ENCODE data around the gene FTCD. TPM values are rescaled to one million over a fixed set of nuclear protein-coding genes. Genes with fewer than 3 reads are reported as not detected.

The FTCD gene
- total and polyA plus RNA-seq, 2 experiments from 2014 or later, result not detected

GRCh38 chr21:46156678-46157077, 1.3 kb upstream of the FTCD start:
- TF ChIP-seq EZH2phosphoT487 (IDR thresholded peaks at IDR 0.05; ENCODE audit: insufficient read depth, low read depth) (no peak), EZH2 (IDR thresholded peaks at IDR 0.05; ENCODE audit: insufficient read depth, poor library complexity, severe bottlenecking) (no peak)
- WGBS, 2 experiments (ENCODE audit: low coverage in 1 of 2, low lambda C conversion rate in 2 of 2, missing lambda C conversion rate in 2 of 2), result 84 to 85% methylated on average over 10 of the region's 10 CpGs
- no peaks in the 10 kb centered on the region for H3K36me3 ChIP-seq (ENCODE audit: low read depth)
- H4K20me1 ChIP-seq (ENCODE audit: insufficient read depth), result no peaks in the 10 kb centered on the region
- H3K27ac ChIP-seq, result no peak overlapping the region
- H3K9me2 ChIP-seq (ENCODE audit: insufficient read depth), result no peaks in the 10 kb centered on the region
- no peaks in the 10 kb centered on the region for H3K4me1 ChIP-seq (ENCODE audit: insufficient read depth)
- in situ Hi-C loops (cut with MboI), result no loop called here
- no peaks in the 10 kb centered on the region for H3F3A ChIP-seq (ENCODE audit: insufficient read depth)
- H3K9ac ChIP-seq, result no peak overlapping the region
- H3K4me3 ChIP-seq, result no peak overlapping the region
- H3K79me2 ChIP-seq (ENCODE audit: insufficient read depth), result no peaks in the 10 kb centered on the region
- no peaks in the 10 kb centered on the region for H3K9me3 ChIP-seq (ENCODE audit: low read depth)
- DNase-seq, result no peak
- H2AFZ ChIP-seq, result no peak overlapping the region
- H3K27me3 ChIP-seq (replicated peaks; ENCODE audit: insufficient read depth), result no peaks in the 10 kb centered on the region
- H3K4me2 ChIP-seq (ENCODE audit: unreplicated experiment), result no peak overlapping the region

GRCh38 chr21:46156378-46156645, 933 bp upstream of the FTCD start:
- H3K27ac ChIP-seq, result no peak overlapping the region
- WGBS, 2 experiments (ENCODE audit: low coverage in 1 of 2, low lambda C conversion rate in 2 of 2, missing lambda C conversion rate in 2 of 2), result 97 to 99% methylated on average over 7 of the region's 7 CpGs
- no peak overlapping the region for H3K4me3 ChIP-seq
- in situ Hi-C loops (cut with MboI), result no loop called here
- no peaks in the 10 kb centered on the region for H3K27me3 ChIP-seq (replicated peaks; ENCODE audit: insufficient read depth)
- DNase-seq, result no peak
- H3K9me2 ChIP-seq (ENCODE audit: insufficient read depth), result no peaks in the 10 kb centered on the region
- no peaks in the 10 kb centered on the region for H3K9me3 ChIP-seq (ENCODE audit: low read depth)
- TF ChIP-seq EZH2phosphoT487 (IDR thresholded peaks at IDR 0.05; ENCODE audit: insufficient read depth, low read depth), result no peak
- no peak for TF ChIP-seq EZH2 (IDR thresholded peaks at IDR 0.05; ENCODE audit: insufficient read depth, poor library complexity, severe bottlenecking)
- no peak overlapping the region for H3K9ac ChIP-seq
- H3K4me2 ChIP-seq (ENCODE audit: unreplicated experiment), result no peak overlapping the region
- no peaks in the 10 kb centered on the region for H3K79me2 ChIP-seq (ENCODE audit: insufficient read depth)
- H3F3A ChIP-seq (ENCODE audit: insufficient read depth), result no peaks in the 10 kb centered on the region
- H4K20me1 ChIP-seq (ENCODE audit: insufficient read depth), result no peaks in the 10 kb centered on the region
- H3K4me1 ChIP-seq (ENCODE audit: insufficient read depth), result no peaks in the 10 kb centered on the region
- H2AFZ ChIP-seq, result no peak overlapping the region
- H3K36me3 ChIP-seq (ENCODE audit: low read depth), result no peaks in the 10 kb centered on the region

GRCh38 chr21:46154955-46155513, 345 bp downstream of the FTCD start:
- Histone ChIP-seq H4K20me1 (ENCODE audit: insufficient read depth) (no peaks in the 10 kb centered on the region), H3K9me2 (ENCODE audit: insufficient read depth) (no peaks in the 10 kb centered on the region), H3K4me2 (ENCODE audit: unreplicated experiment) (no peak overlapping the region), H3F3A (ENCODE audit: insufficient read depth) (no peaks in the 10 kb centered on the region), H3K9me3 (ENCODE audit: low read depth) (no peaks in the 10 kb centered on the region), H3K36me3 (ENCODE audit: low read depth) (no peaks in the 10 kb centered on the region), H2AFZ (no peak overlapping the region), H3K4me1 (ENCODE audit: insufficient read depth) (no peaks in the 10 kb centered on the region), H3K9ac (no peak overlapping the region), H3K79me2 (ENCODE audit: insufficient read depth) (no peaks in the 10 kb centered on the region), H3K4me3 (no peak overlapping the region), H3K27ac (no peak overlapping the region), H3K27me3 (replicated peaks; ENCODE audit: insufficient read depth) (no peaks in the 10 kb centered on the region)
- in situ Hi-C loops (cut with MboI), result no loop called here
- TF ChIP-seq EZH2phosphoT487 (IDR thresholded peaks at IDR 0.05; ENCODE audit: insufficient read depth, low read depth) (no peak), EZH2 (IDR thresholded peaks at IDR 0.05; ENCODE audit: insufficient read depth, poor library complexity, severe bottlenecking) (no peak)
- 83 to 85% methylated on average over 16 of the region's 16 CpGs for WGBS, 2 experiments (ENCODE audit: low coverage in 1 of 2, low lambda C conversion rate in 2 of 2, missing lambda C conversion rate in 2 of 2)
- no peak for DNase-seq

- Histone ChIP-seq H3F3A (ENCODE audit: insufficient read depth) (no peaks in the 10 kb centered on the region), H4K20me1 (ENCODE audit: insufficient read depth) (no peaks in the 10 kb centered on the region), H3K27me3 (replicated peaks; ENCODE audit: insufficient read depth) (no peaks in the 10 kb centered on the region), H3K36me3 (ENCODE audit: low read depth) (no peaks in the 10 kb centered on the region), H3K27ac (no peak overlapping the region), H3K4me2 (ENCODE audit: unreplicated experiment) (no peak overlapping the region), H3K9me3 (ENCODE audit: low read depth) (no peaks in the 10 kb centered on the region), H3K4me1 (ENCODE audit: insufficient read depth) (no peaks in the 10 kb centered on the region), H3K79me2 (ENCODE audit: insufficient read depth) (no peaks in the 10 kb centered on the region), H2AFZ (no peak overlapping the region), H3K4me3 (no peak overlapping the region), H3K9me2 (ENCODE audit: insufficient read depth) (no peaks in the 10 kb centered on the region), H3K9ac (no peak overlapping the region)
- TF ChIP-seq EZH2 (IDR thresholded peaks at IDR 0.05; ENCODE audit: insufficient read depth, poor library complexity, severe bottlenecking), result no peak
- no peak for TF ChIP-seq EZH2phosphoT487 (IDR thresholded peaks at IDR 0.05; ENCODE audit: insufficient read depth, low read depth)
- 84 to 85% methylated on average over 38 to 39 of the region's 39 CpGs for WGBS, 2 experiments (ENCODE audit: low coverage in 1 of 2, low lambda C conversion rate in 2 of 2, missing lambda C conversion rate in 2 of 2)
- in situ Hi-C loops (cut with MboI), result no loop called here
- DNase-seq, result no peak
These were observed 1.0 kb downstream of the FTCD start for GRCh38 chr21:46154155-46154954.
